SK-N-SH (cell line): Measurements from ENCODE around the gene EYA2. TPM values are rescaled to one million over a fixed set of nuclear protein-coding genes. Genes with fewer than 3 reads are reported as not detected.

Experiments
- CTCF ChIA-PET: fragments of 300-600, 350-600 bp; formaldehyde crosslinking; extraction: SDS; loops from one replicate; lab custom pipeline; 2021; lab: Yijun Ruan, JAX
- POLR2A ChIA-PET: fragments of 350-600 bp; sonication (Branson Sonifier 250); formaldehyde crosslinking; extraction: SDS; loops from one replicate; lab custom pipeline; 2020; ENCODE audit warnings: antibody characterized with exemption, inconsistent platforms; lab: Yijun Ruan, JAX
- DNase-seq: peaks from one replicate; pipeline ENCODE4 v3.0.0; 2012
- H2AFZ ChIP-seq: fragments of 200-600 bp; sonication (generic); 2 replicates; pipeline ENCODE4 v1.8.1; 2016; ENCODE audit warnings: antibody characterized with exemption, mild to moderate bottlenecking, low read depth
- H3F3A ChIP-seq: fragments of 200-600 bp; sonication (generic); replicated peaks from 2 replicates; pipeline ENCODE3; 2016; ENCODE audit warnings: antibody characterized with exemption, mild to moderate bottlenecking; ENCODE audit not compliant: insufficient read depth
- H3K27ac ChIP-seq, 2 experiments: fragments of 200-500 bp in 1 of 2; fragments of 200-600 bp in 1 of 2; sonication (Bioruptor generic) in 1 of 2; sonication (generic), shearing (Covaris generic) in 1 of 2; 2 replicates each; pipeline versions ENCODE4 v1.5.1 to v1.6.1; 2014 to 2016; ENCODE audit warnings: low read depth in 2 of 2, inconsistent platforms in 1 of 2, low read length in 1 of 2, mild to moderate bottlenecking in 1 of 2, mixed read lengths in 1 of 2
- H3K27me3 ChIP-seq: fragments of 200-600 bp; sonication (generic), shearing (Covaris generic); 2 replicates; pipeline ENCODE4 v1.6.1; 2016; ENCODE audit warnings: mixed run types; ENCODE audit not compliant: insufficient read depth
- H3K36me3 ChIP-seq, 2 experiments: fragments of 200-500 bp in 1 of 2; fragments of 200-600 bp in 1 of 2; sonication (Bioruptor generic) in 1 of 2; sonication (generic) in 1 of 2; replicated peaks in 1 of 2; 2 replicates each; pipeline versions ENCODE3 to v1.5.1; 2014 to 2016; ENCODE audit warnings: low read length in 1 of 2, mild to moderate bottlenecking in 1 of 2; ENCODE audit not compliant: insufficient read depth in 2 of 2, control insufficient read depth in 1 of 2
- H3K4me1 ChIP-seq, 2 experiments: fragments of 200-500 bp in 1 of 2; fragments of 200-600 bp in 1 of 2; sonication (Bioruptor generic) in 1 of 2; sonication (generic), shearing (Covaris generic) in 1 of 2; 2 replicates each; pipeline versions ENCODE4 v1.5.1 to v1.6.1; 2014 to 2016; ENCODE audit warnings: low read depth in 1 of 2, low read length in 1 of 2, mixed run types in 1 of 2; ENCODE audit not compliant: insufficient read depth in 2 of 2, control insufficient read depth in 1 of 2
- H3K4me2 ChIP-seq: fragments of 200-600 bp; sonication (generic), shearing (Covaris generic); 2 replicates; pipeline ENCODE4 v1.6.1; 2017; ENCODE audit warnings: mixed run types
- H3K4me3 ChIP-seq, 2 experiments: fragments of 200-500 bp in 1 of 2; fragments of 200-600 bp in 1 of 2; sonication (Bioruptor generic) in 1 of 2; sonication (generic), shearing (Covaris generic) in 1 of 2; 2 replicates each; pipeline versions ENCODE4 v1.5.1 to v1.8.1; 2014 to 2016; ENCODE audit warnings: low read depth in 2 of 2, inconsistent platforms in 1 of 2, low read length in 1 of 2, mild to moderate bottlenecking in 1 of 2, mixed read lengths in 1 of 2, moderate library complexity in 1 of 2
- H3K79me2 ChIP-seq: fragments of 200-600 bp; sonication (generic); 2 replicates; pipeline ENCODE4 v1.8.1; 2017; ENCODE audit warnings: mild to moderate bottlenecking; ENCODE audit not compliant: insufficient read depth
- H3K9ac ChIP-seq: fragments of 200-600 bp; sonication (generic); 2 replicates; pipeline ENCODE4 v1.6.1; 2017; ENCODE audit warnings: mixed run types
- H3K9me2 ChIP-seq: fragments of 200-600 bp; sonication (generic); 2 replicates; pipeline ENCODE4 v1.6.1; 2017; ENCODE audit warnings: mixed run types
- H3K9me3 ChIP-seq: fragments of 200-600 bp; sonication (generic); 2 replicates; pipeline ENCODE4 v1.6.1; 2017; ENCODE audit warnings: mixed run types, mild to moderate bottlenecking, moderate library complexity
- H4K20me1 ChIP-seq: fragments of 200-600 bp; sonication (generic); 2 replicates; pipeline ENCODE4 v1.6.1; 2017; ENCODE audit warnings: mild to moderate bottlenecking, mixed run types; ENCODE audit not compliant: insufficient read depth
- CHD2 ChIP-seq: fragments of 150-350 bp; IDR thresholded peaks from 2 replicates; pipeline ENCODE4 v1.6.1; 2018; ENCODE audit warnings: low read length; ENCODE audit not compliant: partially characterized antibody
- CTCF ChIP-seq: fragments of 200-600 bp; sonication (generic); IDR thresholded peaks from 2 replicates; pipeline ENCODE4 v1.6.1; 2017; ENCODE audit warnings: antibody characterized with exemption, mild to moderate bottlenecking, moderate library complexity
- ELF1 ChIP-seq: IDR thresholded peaks from 2 replicates; pipeline ENCODE4 v1.4.0; 2012
- EZH2phosphoT487 ChIP-seq: fragments of 200-600 bp; sonication (generic); IDR thresholded peaks from 2 replicates; pipeline ENCODE4 v1.6.1; 2017; ENCODE audit warnings: low read depth, mixed run types, mild to moderate bottlenecking, antibody characterized with exemption, moderate library complexity, borderline replicate concordance
- FOXM1 ChIP-seq: IDR thresholded peaks from 2 replicates; pipeline ENCODE4 v1.4.0; 2012; ENCODE audit warnings: low read depth, mild to moderate bottlenecking
- MAX ChIP-seq: IDR thresholded peaks from 2 replicates; pipeline ENCODE4 v1.4.0; 2012; ENCODE audit warnings: low read depth
- NFIC ChIP-seq: IDR thresholded peaks from 2 replicates; pipeline ENCODE4 v1.4.0; 2012; ENCODE audit warnings: borderline replicate concordance
- RCOR1 ChIP-seq: fragments of 150-350 bp; IDR thresholded peaks from 2 replicates; pipeline ENCODE4 v1.6.1; 2017; ENCODE audit warnings: antibody characterized with exemption, low read length
- RFX5 ChIP-seq: IDR thresholded peaks from 2 replicates; pipeline ENCODE4 v1.6.1; 2012; ENCODE audit warnings: mild to moderate bottlenecking, improper control_type of control experiment, low read length
- RXRA ChIP-seq: IDR thresholded peaks from 2 replicates; pipeline ENCODE4 v1.4.0; 2012; ENCODE audit warnings: low read depth, mild to moderate bottlenecking, borderline replicate concordance
- SMC3 ChIP-seq: IDR thresholded peaks from 2 replicates; pipeline ENCODE4 v1.6.1; 2012; ENCODE audit warnings: low read depth, low read length, improper control_type of control experiment
- USF2 ChIP-seq: fragments of 150-350 bp; IDR thresholded peaks from 2 replicates; pipeline ENCODE4 v1.6.1; 2017; ENCODE audit warnings: antibody characterized with exemption, low read length, low read depth, borderline replicate concordance
- ZBTB33 ChIP-seq: IDR thresholded peaks from 2 replicates; pipeline ENCODE4 v1.4.0; 2012; ENCODE audit warnings: low read depth, borderline replicate concordance
- WGBS: methylation state at CpG from one replicate; pipeline ENCODE4 v1.1.6; 2017; ENCODE audit warnings: low lambda C conversion rate; 5-methylcytosine and 5-hydroxymethylcytosine counted together
- polyA plus RNA-seq, 3 experiments: library from polyadenylated mRNA; depleted of rRNA; stranded (reverse); fragments of >200 nt; gene quantifications; 2 replicates each; pipeline ENCODE4 v1.2.3, GENCODE V29; 2012

The EYA2 gene
- polyA plus RNA-seq, 1 of the 3 experiments (the other 2 are of a cell fraction) = 0.05 TPM

GRCh38 chr20:46945465-46945864 lies 50.8 kb downstream of the EYA2 start:
- Histone ChIP-seq H3K27ac (no peak overlapping the region), H2AFZ (no peak overlapping the region), H3K9ac (no peak overlapping the region), H3K27me3 (no peaks in the 10 kb centered on the region; the same call in 1 of the 2 replicates), H3K36me3 (no peaks in the 10 kb centered on the region), H3K9me2 (no peaks in the 10 kb centered on the region), H3K4me2 (no peak overlapping the region), H3K4me3 (no peak overlapping the region), H3K79me2 (no peaks in the 10 kb centered on the region), H3K9me3 (no peaks in the 10 kb centered on the region), H3F3A (no peaks in the 10 kb centered on the region), H3K4me1 (no peaks in the 10 kb centered on the region), H4K20me1 (no peaks in the 10 kb centered on the region)
- WGBS = 66% methylated on average over 9 of the region's 9 CpGs
- CTCF ChIA-PET = no interaction called here
- TF ChIP-seq RFX5 = no peak
- TF ChIP-seq CHD2 = no peak
- no peak for DNase-seq
- POLR2A ChIA-PET = no interaction called here

GRCh38 chr20:46946181-46946624 lies 51.6 kb downstream of the EYA2 start:
- no peak for TF ChIP-seq RCOR1
- TF ChIP-seq RXRA = no peak
- H3K4me1 ChIP-seq = no peaks in the 10 kb centered on the region
- ChIA-PET CTCF (interaction anchor here (1.9 kb wide), 1 partner anchor 250 kb away, joined by 6 read pairs; no protein-coding TSS in a partner anchor), POLR2A (no interaction called here)
- no peak overlapping the region for H3K4me3 ChIP-seq
- H3K27ac ChIP-seq = no peak overlapping the region
- H4K20me1 ChIP-seq = no peaks in the 10 kb centered on the region
- H3K4me2 ChIP-seq = no peak overlapping the region
- no peak overlapping the region for H3K9ac ChIP-seq
- WGBS = 59% methylated on average over 7 of the region's 7 CpGs
- no peak overlapping the region for H2AFZ ChIP-seq
- H3K27me3 ChIP-seq = no peaks in the 10 kb centered on the region; the same call in 1 of the 2 replicates
- DNase-seq = no peak
- H3K9me2 ChIP-seq = no peaks in the 10 kb centered on the region
- no peaks in the 10 kb centered on the region for H3K36me3 ChIP-seq
- H3K9me3 ChIP-seq = no peaks in the 10 kb centered on the region
- no peaks in the 10 kb centered on the region for H3K79me2 ChIP-seq
- H3F3A ChIP-seq = no peaks in the 10 kb centered on the region

- H3K27ac ChIP-seq = no peak overlapping the region
- no peak overlapping the region for H3K4me3 ChIP-seq
- H3K9me2 ChIP-seq = no peaks in the 10 kb centered on the region
- no peaks in the 10 kb centered on the region for H3F3A ChIP-seq
- TF ChIP-seq EZH2phosphoT487 (no peak), MAX (no peak), CHD2 (no peak), NFIC (no peak), SMC3 (no peak), RFX5 (no peak), ZBTB33 (no peak), FOXM1 (no peak), USF2 (no peak), CTCF (no peak), ELF1 (no peak)
- DNase-seq = no peak
- no peak overlapping the region for H3K9ac ChIP-seq
- H3K4me2 ChIP-seq = no peak overlapping the region
- POLR2A ChIA-PET = no interaction called here
- H3K27me3 ChIP-seq = no peaks in the 10 kb centered on the region; the same call in 1 of the 2 replicates
- no peaks in the 10 kb centered on the region for H4K20me1 ChIP-seq
- H3K36me3 ChIP-seq = no peaks in the 10 kb centered on the region
- H3K9me3 ChIP-seq = no peaks in the 10 kb centered on the region
- WGBS = 32% methylated on average over 3 of the region's 3 CpGs
- H3K79me2 ChIP-seq = no peaks in the 10 kb centered on the region
- no peak overlapping the region for H2AFZ ChIP-seq
- H3K4me1 ChIP-seq = no peaks in the 10 kb centered on the region
- CTCF ChIA-PET = interaction anchor here (1.9 kb wide), 1 partner anchor 250 kb away, joined by 6 read pairs; no protein-coding TSS in a partner anchor
These were observed 52.2 kb downstream of the EYA2 start for GRCh38 chr20:46946796-46947195.
